OCI-LY7 (cell line): Measurements from ENCODE around the gene RTL10.

Experiments used
- CTCF ChIP-seq: fragments of 200-600 bp; sonication (generic); conservative IDR thresholded peaks from 2 replicates; pipeline ENCODE4 v1.5.1; 2014; ENCODE audit warnings: mild to moderate bottlenecking, antibody characterized with exemption, low read length, moderate library complexity, mixed read lengths
- EZH2phosphoT487 ChIP-seq: fragments of 200-600 bp; sonication (generic); IDR thresholded peaks from 2 replicates; pipeline ENCODE4 v1.6.1; 2018; ENCODE audit warnings: low read depth, borderline replicate concordance, mild to moderate bottlenecking, mixed run types, antibody characterized with exemption, low read length, moderate library complexity, mixed read lengths

- TF ChIP-seq CTCF (no peak), EZH2phosphoT487 (no peak)
These were observed 38.1 kb downstream of the RTL10 start for GRCh38 chr22:19816372-19817119.
